CD4-positive, alpha-beta memory T cell (primary cell): ENCODE data around the gene OBP2B. TPM values are rescaled to one million over a fixed set of nuclear protein-coding genes. Genes with fewer than 3 reads are reported as not detected.
"Not testable (repeated sequence)": the region's sequence is repeated elsewhere in the genome, so short reads cannot be mapped to it uniquely, and the experiment has no call there.

Source experiments
- CTCF ChIA-PET: fragments of 350-600 bp; sonication (Branson Sonifier 250); formaldehyde crosslinking; loops from one replicate; lab custom pipeline; 2021; ENCODE audit warnings: inconsistent platforms; ENCODE audit not compliant: partially characterized antibody; lab: Charles Lee
- POLR2A ChIA-PET: fragments of 350-600 bp; sonication (Branson Sonifier 250); formaldehyde crosslinking; loops from one replicate; lab custom pipeline; 2021; ENCODE audit not compliant: partially characterized antibody; lab: Charles Lee
- DNase-seq, 5 donors: peaks; one replicate each; pipeline versions ENCODE4 v3.0.0 to v3.0.0-alpha.2; 2020 to 2022; ENCODE audit warnings: mixed read lengths in 1 of 5
- H3K27ac ChIP-seq: one replicate; pipeline ENCODE4 v1.7.0; 2013; ENCODE audit warnings: low read depth, low read length
- H3K27me3 ChIP-seq: 2 replicates; pipeline ENCODE4 v1.7.0; 2013; ENCODE audit warnings: mild to moderate bottlenecking, low read length, moderate library complexity; ENCODE audit not compliant: insufficient read depth
- H3K36me3 ChIP-seq: 2 replicates; pipeline ENCODE4 v1.7.0; 2013; ENCODE audit warnings: mild to moderate bottlenecking, low read length, moderate library complexity; ENCODE audit not compliant: insufficient read depth
- H3K4me1 ChIP-seq: 2 replicates; pipeline ENCODE4 v1.7.0; 2013; ENCODE audit warnings: mild to moderate bottlenecking, low read length, moderate library complexity; ENCODE audit not compliant: insufficient read depth
- H3K4me3 ChIP-seq, 2 donors: one replicate each; pipeline ENCODE4 v1.7.0; 2013; ENCODE audit warnings: low read length in 2 of 2, mild to moderate bottlenecking in 1 of 2
- H3K9me3 ChIP-seq, 2 donors: one replicate each; pipeline ENCODE4 v1.7.0; 2013; ENCODE audit warnings: low read length in 2 of 2, control low read depth in 1 of 2; ENCODE audit not compliant: control insufficient read depth in 1 of 2
- H3K27ac Mint-ChIP-seq, 7 donors: one replicate each; pipeline ENCODE4 v1.8.0; 2020 to 2021; ENCODE audit warnings: mixed read lengths in 7 of 7, mild to moderate bottlenecking in 6 of 7, inconsistent platforms in 3 of 7, moderate library complexity in 3 of 7
- H3K27me3 Mint-ChIP-seq, 2 donors: one replicate each; pipeline ENCODE4 v1.8.0; 2020 to 2021; ENCODE audit warnings: mixed read lengths in 2 of 2
- H3K36me3 Mint-ChIP-seq, 2 donors: one replicate each; pipeline ENCODE4 v1.8.0; 2020 to 2021; ENCODE audit warnings: mixed read lengths in 2 of 2, inconsistent platforms in 1 of 2, mild to moderate bottlenecking in 1 of 2
- H3K4me1 Mint-ChIP-seq, 4 donors: one replicate each; pipeline ENCODE4 v1.8.0; 2020 to 2021; ENCODE audit warnings: mixed read lengths in 4 of 4, mild to moderate bottlenecking in 1 of 4
- H3K4me3 Mint-ChIP-seq, 8 donors: one replicate each; pipeline ENCODE4 v1.8.0; 2020 to 2021; ENCODE audit warnings: mixed read lengths in 8 of 8, mild to moderate bottlenecking in 7 of 8, moderate library complexity in 6 of 8, inconsistent platforms in 3 of 8
- H3K9me3 Mint-ChIP-seq, 8 donors: one replicate each; pipeline ENCODE4 v1.8.0; 2020 to 2021; ENCODE audit warnings: mixed read lengths in 8 of 8, mild to moderate bottlenecking in 5 of 8, inconsistent platforms in 3 of 8, moderate library complexity in 1 of 8
- intact Hi-C: fragments of 100-400 bp; cut with micrococcal nuclease; formaldehyde crosslinking; loops from one replicate; pipeline ENCODE4 v1.15.1; 2023
- polyA plus RNA-seq, 2 donors: library from polyadenylated mRNA; unstranded; fragments of 300-500 nt; fragmentation: Illumina TruSeq; gene quantifications; one replicate each; pipeline ENCODE4 v1.2.3, GENCODE V29; 2021
- total RNA-seq, 2 experiments: library from RNA; stranded (reverse); gene quantifications; one replicate each; pipeline ENCODE4 v1.2.3, GENCODE V29; 2021

OBP2B gene
- total and polyA plus RNA-seq, 4 experiments from 2014 or later = not detected

GRCh38 chr9:133238851-133239532, 29.9 kb upstream of the OBP2B start:
- no peaks in the 10 kb centered on the region for H3K36me3 ChIP-seq
- Mint-ChIP-seq H3K9me3 (peaks cover 0 to 2% (median 0%) of the 10 kb centered on the region in 8 donors), H3K4me3 (peak overlapping the region in 6 of 8 donors; percentile 17 to 65 (median 46)), H3K36me3 (no peaks in the 10 kb centered on the region), H3K4me1 (peaks cover 0 to 17% (median 11%) of the 10 kb centered on the region in 4 donors), H3K27ac (no peak overlapping the region), H3K27me3 (peaks cover 11 to 12% of the 10 kb centered on the region in 2 donors)
- peak overlapping the region; percentile 2 for H3K27ac ChIP-seq
- no peaks in the 10 kb centered on the region for H3K9me3 ChIP-seq
- CTCF ChIA-PET = interaction anchor here (0.6 to 1.9 kb wide), 9 partner anchors 8 to 582 kb away, joined by 3 to 16 read pairs (median 3); no protein-coding TSS in a partner anchor
- H3K27me3 ChIP-seq = no peaks in the 10 kb centered on the region
- peaks cover 13% of the 10 kb centered on the region for H3K4me1 ChIP-seq
- DNase-seq = peak; percentile 53 to 62 (median 56)
- no peak overlapping the region for H3K4me3 ChIP-seq
- POLR2A ChIA-PET = no interaction called here
- intact Hi-C loops = loop anchor here (1.0 kb wide), 2 partner anchors 165 to 247 kb away; no protein-coding TSS in a partner anchor

GRCh38 chr9:133238272-133238850, 29.3 kb upstream of the OBP2B start:
- H3K9me3 ChIP-seq = no peaks in the 10 kb centered on the region
- Mint-ChIP-seq H3K36me3 (no peaks in the 10 kb centered on the region), H3K4me3 (peak overlapping the region in 3 of 8 donors; percentile 29 to 65 (median 64)), H3K27ac (peak overlapping the region in 1 of 7 donors; percentile 5), H3K4me1 (peaks cover 0 to 17% (median 11%) of the 10 kb centered on the region in 4 donors), H3K9me3 (peaks cover 0 to 2% (median 0%) of the 10 kb centered on the region in 8 donors), H3K27me3 (peaks cover 11 to 12% of the 10 kb centered on the region in 2 donors)
- DNase-seq = no peak
- no peaks in the 10 kb centered on the region for H3K36me3 ChIP-seq
- H3K27me3 ChIP-seq = no peaks in the 10 kb centered on the region
- ChIA-PET POLR2A (no interaction called here), CTCF (interaction anchor here (0.6 to 1.9 kb wide), 6 partner anchors 9 to 583 kb away, joined by 3 to 16 read pairs (median 3); no protein-coding TSS in a partner anchor)
- H3K27ac ChIP-seq = no peak overlapping the region
- H3K4me3 ChIP-seq = no peak overlapping the region
- intact Hi-C loops = no loop called here
- peaks cover 13% of the 10 kb centered on the region for H3K4me1 ChIP-seq

- POLR2A ChIA-PET = no interaction called here
- Histone ChIP-seq H3K4me3 (no peak overlapping the region), H3K9me3 (no peaks in the 10 kb centered on the region), H3K27ac (no peak overlapping the region), H3K27me3 (no peaks in the 10 kb centered on the region), H3K4me1 (peaks cover 13% of the 10 kb centered on the region), H3K36me3 (no peaks in the 10 kb centered on the region)
- no peak for DNase-seq
- intact Hi-C loops = no loop called here
- Mint-ChIP-seq H3K36me3 (no peaks in the 10 kb centered on the region), H3K27me3 (peaks cover 11 to 12% of the 10 kb centered on the region in 2 donors), H3K27ac (peak overlapping the region in 1 of 7 donors; percentile 7), H3K4me1 (peaks cover 0 to 17% (median 11%) of the 10 kb centered on the region in 4 donors), H3K9me3 (peaks cover 0 to 2% (median 0%) of the 10 kb centered on the region in 8 donors), H3K4me3 (peak overlapping the region in 1 of 8 donors; percentile 39)
- CTCF ChIA-PET = interaction anchor here (0.7 kb wide), 1 partner anchor 51 kb away, joined by 3 read pairs; no protein-coding TSS in a partner anchor
These were observed 28.1 kb upstream of the OBP2B start for GRCh38 chr9:133237035-133237731.

- H3K4me3 ChIP-seq, DNase-seq, H3K27me3 ChIP-seq, H3K36me3 ChIP-seq, H3K9me3 Mint-ChIP-seq, intact Hi-C loops, H3K36me3 Mint-ChIP-seq, H3K9me3 ChIP-seq, H3K27ac ChIP-seq, H3K4me3 Mint-ChIP-seq, POLR2A ChIA-PET: not testable (repeated sequence)
- H3K4me1 ChIP-seq = peaks cover 13% of the 10 kb centered on the region
- Mint-ChIP-seq H3K4me1 (peaks cover 0 to 17% (median 11%) of the 10 kb centered on the region in 4 donors), H3K27ac (peak overlapping the region in 1 of 7 donors; percentile 18), H3K27me3 (peaks cover 9 to 12% of the 10 kb centered on the region in 2 donors)
- CTCF ChIA-PET = interaction anchor here (0.7 kb wide), 1 partner anchor 50 kb away, joined by 3 read pairs; no protein-coding TSS in a partner anchor
These were observed 27.4 kb upstream of the OBP2B start for GRCh38 chr9:133236291-133237034.

GRCh38 chr9:133235549-133236222, 26.6 kb upstream of the OBP2B start:
- CTCF ChIA-PET = no interaction called here
- DNase-seq = no peak
- H3K36me3 Mint-ChIP-seq = no peaks in the 10 kb centered on the region

GRCh38 chr9:133234577-133235322, 25.7 kb upstream of the OBP2B start:
- Histone ChIP-seq H3K9me3 (no peaks in the 10 kb centered on the region), H3K27me3 (no peaks in the 10 kb centered on the region), H3K4me3 (no peak overlapping the region), H3K36me3 (no peaks in the 10 kb centered on the region), H3K27ac (no peak overlapping the region), H3K4me1 (peaks cover 13% of the 10 kb centered on the region)
- peaks cover 0 to 17% (median 11%) of the 10 kb centered on the region in 4 donors for H3K4me1 Mint-ChIP-seq
- intact Hi-C loops = no loop called here
- H3K27ac Mint-ChIP-seq = no peak overlapping the region
- no peak for DNase-seq
- H3K9me3 Mint-ChIP-seq = peaks cover 0 to 2% (median 0%) of the 10 kb centered on the region in 8 donors
- no peak overlapping the region for H3K4me3 Mint-ChIP-seq
- peaks cover 8 to 12% of the 10 kb centered on the region in 2 donors for H3K27me3 Mint-ChIP-seq
- no peaks in the 10 kb centered on the region for H3K36me3 Mint-ChIP-seq
- ChIA-PET POLR2A (no interaction called here), CTCF (no interaction called here)

More at GRCh38 chr9:133235549-133236222, 26.6 kb upstream of the OBP2B start:
- POLR2A ChIA-PET = no interaction called here
- H3K9me3 Mint-ChIP-seq = peaks cover 0 to 2% (median 0%) of the 10 kb centered on the region in 8 donors
- Histone ChIP-seq H3K27ac (no peak overlapping the region), H3K36me3 (no peaks in the 10 kb centered on the region), H3K4me3 (no peak overlapping the region), H3K4me1 (peaks cover 13% of the 10 kb centered on the region), H3K9me3 (no peaks in the 10 kb centered on the region), H3K27me3 (no peaks in the 10 kb centered on the region)
- H3K27ac Mint-ChIP-seq = no peak overlapping the region
- H3K27me3 Mint-ChIP-seq = peaks cover 8 to 12% of the 10 kb centered on the region in 2 donors
- H3K4me3 Mint-ChIP-seq = no peak overlapping the region
- H3K4me1 Mint-ChIP-seq = peaks cover 0 to 17% (median 11%) of the 10 kb centered on the region in 4 donors
- intact Hi-C loops = no loop called here
